Duodenal mucosa (tissue), 2 donors: ENCODE data around the gene PDCD4.

Experiments
- H3K27ac ChIP-seq: one replicate; pipeline ENCODE4 v1.7.0; 2013; ENCODE audit warnings: low read depth, low read length
- H3K27me3 ChIP-seq, 2 donors: one replicate each; pipeline ENCODE4 v1.7.0; 2013; ENCODE audit warnings: low read length in 2 of 2, control low read depth in 1 of 2; ENCODE audit not compliant: insufficient read depth in 2 of 2, control insufficient read depth in 1 of 2
- H3K36me3 ChIP-seq, 2 donors: one replicate each; pipeline ENCODE4 v1.7.0; 2013; ENCODE audit warnings: low read length in 2 of 2, control low read depth in 1 of 2; ENCODE audit not compliant: insufficient read depth in 2 of 2, control insufficient read depth in 1 of 2
- H3K4me1 ChIP-seq, 2 donors: one replicate each; pipeline ENCODE4 v1.7.0; 2013; ENCODE audit warnings: low read length in 2 of 2, control low read depth in 1 of 2; ENCODE audit not compliant: insufficient read depth in 2 of 2, control insufficient read depth in 1 of 2
- H3K4me3 ChIP-seq, 2 donors: one replicate each; pipeline ENCODE4 v1.7.0; 2013; ENCODE audit warnings: low read length in 2 of 2, low read depth in 1 of 2
- H3K9ac ChIP-seq, 2 donors: one replicate each; pipeline ENCODE4 v1.7.0; 2013; ENCODE audit warnings: low read length in 2 of 2, low read depth in 1 of 2
- H3K9me3 ChIP-seq, 2 donors: one replicate each; pipeline ENCODE4 v1.7.0; 2013; ENCODE audit warnings: low read length in 2 of 2, control low read depth in 1 of 2; ENCODE audit not compliant: control insufficient read depth in 1 of 2

PDCD4 gene

GRCh38 chr10:110871298-110872084 lies at the start of gene PDCD4:
Gene PDCD4, plus strand, starts transcription at chr10:110871928. Its CDS starts 4,100 bp downstream, at chr10:110876028.
- Histone ChIP-seq H3K27me3 (no peaks in the 10 kb centered on the region), H3K4me3 (peak within 1 kb of the TSS; percentile 83 to 84), H3K4me1 (peaks cover 18 to 52% of the 10 kb centered on the region in 2 donors), H3K36me3 (peaks cover 0 to 5% of the 10 kb centered on the region in 2 donors), H3K9ac (peak within 1 kb of the TSS; percentile 87 to 89), H3K9me3 (no peaks in the 10 kb centered on the region), H3K27ac (peak within 1 kb of the TSS; percentile 94)

GRCh38 chr10:110822035-110822711 lies 49.6 kb upstream of the PDCD4 start:
- Histone ChIP-seq H3K9me3 (no peaks in the 10 kb centered on the region), H3K27ac (no peak overlapping the region), H3K27me3 (no peaks in the 10 kb centered on the region), H3K9ac (no peak overlapping the region), H3K36me3 (no peaks in the 10 kb centered on the region), H3K4me3 (no peak overlapping the region), H3K4me1 (peaks cover 26 to 53% of the 10 kb centered on the region in 2 donors)

GRCh38 chr10:110822712-110823311 lies 48.9 kb upstream of the PDCD4 start:
- Histone ChIP-seq H3K4me3 (no peak overlapping the region), H3K27me3 (no peaks in the 10 kb centered on the region), H3K36me3 (no peaks in the 10 kb centered on the region), H3K27ac (no peak overlapping the region), H3K9ac (no peak overlapping the region), H3K9me3 (no peaks in the 10 kb centered on the region), H3K4me1 (peaks cover 26 to 47% of the 10 kb centered on the region in 2 donors)

GRCh38 chr10:110824152-110824441 lies 47.6 kb upstream of the PDCD4 start:
- no peaks in the 10 kb centered on the region for H3K27me3 ChIP-seq
- H3K4me1 ChIP-seq = peaks cover 16 to 37% of the 10 kb centered on the region in 2 donors
- no peak overlapping the region for H3K9ac ChIP-seq
- no peak overlapping the region for H3K4me3 ChIP-seq
- no peaks in the 10 kb centered on the region for H3K9me3 ChIP-seq
- H3K36me3 ChIP-seq = no peaks in the 10 kb centered on the region
- H3K27ac ChIP-seq = no peak overlapping the region

GRCh38 chr10:110824660-110825059 lies 47.1 kb upstream of the PDCD4 start:
- no peak overlapping the region for H3K9ac ChIP-seq
- no peak overlapping the region for H3K27ac ChIP-seq
- H3K9me3 ChIP-seq = no peaks in the 10 kb centered on the region
- H3K4me3 ChIP-seq = no peak overlapping the region
- no peaks in the 10 kb centered on the region for H3K27me3 ChIP-seq
- no peaks in the 10 kb centered on the region for H3K36me3 ChIP-seq
- peaks cover 10 to 32% of the 10 kb centered on the region in 2 donors for H3K4me1 ChIP-seq

- Histone ChIP-seq H3K27me3 (no peaks in the 10 kb centered on the region), H3K4me3 (no peak overlapping the region), H3K27ac (no peak overlapping the region), H3K36me3 (no peaks in the 10 kb centered on the region), H3K9ac (no peak overlapping the region), H3K4me1 (peaks cover 6 to 24% of the 10 kb centered on the region in 2 donors), H3K9me3 (no peaks in the 10 kb centered on the region)
Measured at GRCh38 chr10:110825508-110825907, 46.2 kb upstream of the PDCD4 start.

- no peak overlapping the region for H3K27ac ChIP-seq
- H3K27me3 ChIP-seq = no peaks in the 10 kb centered on the region
- H3K9ac ChIP-seq = no peak overlapping the region
- peaks cover 6 to 18% of the 10 kb centered on the region in 2 donors for H3K4me1 ChIP-seq
- no peaks in the 10 kb centered on the region for H3K9me3 ChIP-seq
- no peaks in the 10 kb centered on the region for H3K36me3 ChIP-seq
- H3K4me3 ChIP-seq = no peak overlapping the region
Measured at GRCh38 chr10:110827410-110827809, 44.3 kb upstream of the PDCD4 start.

GRCh38 chr10:110827875-110828274 lies 43.9 kb upstream of the PDCD4 start:
- Histone ChIP-seq H3K4me3 (no peak overlapping the region), H3K27ac (no peak overlapping the region), H3K36me3 (no peaks in the 10 kb centered on the region)

GRCh38 chr10:110828525-110828924 lies 43.2 kb upstream of the PDCD4 start:
- Histone ChIP-seq H3K9me3 (no peaks in the 10 kb centered on the region), H3K9ac (no peak overlapping the region), H3K4me1 (peaks cover 2 to 13% of the 10 kb centered on the region in 2 donors), H3K27me3 (no peaks in the 10 kb centered on the region), H3K27ac (no peak overlapping the region), H3K36me3 (no peaks in the 10 kb centered on the region), H3K4me3 (no peak overlapping the region)

More at GRCh38 chr10:110827875-110828274, 43.9 kb upstream of the PDCD4 start:
- peaks cover 6 to 15% of the 10 kb centered on the region in 2 donors for H3K4me1 ChIP-seq
- no peaks in the 10 kb centered on the region for H3K9me3 ChIP-seq
- no peaks in the 10 kb centered on the region for H3K27me3 ChIP-seq
- H3K9ac ChIP-seq = no peak overlapping the region

GRCh38 chr10:110829721-110830410 lies 41.9 kb upstream of the PDCD4 start:
- Histone ChIP-seq H3K27ac (no peak overlapping the region), H3K4me1 (peaks cover 14 to 16% of the 10 kb centered on the region in 2 donors)

More at GRCh38 chr10:110829721-110830410, 41.9 kb upstream of the PDCD4 start:
- Histone ChIP-seq H3K27me3 (no peaks in the 10 kb centered on the region), H3K9ac (no peak overlapping the region), H3K9me3 (no peaks in the 10 kb centered on the region), H3K36me3 (no peaks in the 10 kb centered on the region), H3K4me3 (no peak overlapping the region)
